Activated gamma-delta T cell treated with anti-CD3 and anti-CD28 coated beads, Interleukin-2, amount 50 U/mL, for 16 hours (primary cell): Measurements from ENCODE around the gene FETUB.
"Not testable (repeated sequence)": the region's sequence is repeated elsewhere in the genome, so short reads cannot be mapped to it uniquely, and the experiment has no call there.

ENCODE experiments used
- DNase-seq: peaks from one replicate; pipeline ENCODE4 v3.0.0-alpha.2; 2020; ENCODE audit warnings: low read depth

The FETUB gene

DNA sequence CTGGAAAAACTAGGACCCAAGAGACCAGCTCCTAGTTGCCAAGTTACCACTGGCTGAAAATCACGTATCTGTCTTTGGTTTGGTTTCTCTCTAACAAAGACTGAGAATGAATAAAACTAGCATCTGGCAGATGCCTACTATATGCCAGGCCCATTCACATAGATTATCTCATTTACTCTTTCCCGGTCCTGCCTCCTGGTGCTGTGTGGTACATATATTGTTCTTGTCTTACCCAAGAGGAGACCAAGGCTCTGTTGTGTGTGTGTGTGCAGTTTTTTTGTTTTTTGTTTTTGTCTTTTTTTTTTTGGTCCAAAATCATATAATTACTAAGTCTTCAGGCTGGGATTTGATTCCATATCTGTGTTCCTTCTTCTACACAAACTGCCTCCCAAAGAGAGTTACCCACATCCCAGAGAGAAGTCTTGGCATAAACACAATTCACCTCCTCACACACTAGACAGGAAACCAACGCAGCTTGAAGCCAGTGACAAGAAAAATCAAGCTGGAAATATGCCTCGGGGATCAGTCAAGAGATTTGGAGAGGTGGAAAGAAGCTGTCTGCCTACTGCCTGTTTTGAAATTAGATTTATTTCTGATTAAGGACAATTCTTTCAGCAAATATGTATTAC lies 26.4 kb upstream of the FETUB start:
- no peak for DNase-seq

DNA sequence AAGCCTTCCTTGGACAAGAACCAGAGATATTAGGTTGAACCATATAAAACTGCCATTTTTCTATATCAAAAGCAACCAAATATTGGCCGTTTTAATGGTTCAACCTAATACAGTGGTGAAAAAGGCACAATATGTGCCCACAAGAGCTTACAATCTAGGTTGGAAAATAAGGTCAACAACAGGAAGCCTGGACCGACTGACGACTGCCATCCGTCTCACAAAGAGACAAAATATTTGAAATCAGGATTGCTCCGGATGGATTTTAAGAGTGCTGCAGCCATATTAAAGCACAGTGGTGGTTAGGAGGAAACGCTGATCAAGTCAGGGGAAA lies 26.0 kb upstream of the FETUB start:
- DNase-seq: no peak

- peak; percentile 58 for DNase-seq
Observed at GRCh38 chr3:186614597-186615483, 25.4 kb upstream of the FETUB start.

DNA sequence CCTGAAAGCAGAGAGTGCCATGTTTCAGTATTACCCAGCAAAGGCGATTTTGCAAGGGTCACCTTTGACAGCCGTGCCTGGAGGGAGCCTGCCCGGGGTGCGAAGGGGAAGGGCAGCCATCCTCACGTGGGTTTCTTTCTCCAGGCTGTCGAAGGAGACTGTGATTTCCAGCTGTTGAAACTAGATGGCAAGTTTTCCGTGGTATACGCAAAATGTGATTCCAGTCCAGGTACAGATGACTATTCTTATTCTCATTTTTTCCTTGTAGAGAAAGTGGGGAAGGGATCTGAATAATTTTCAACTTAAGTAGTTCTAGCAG lies 23.9 kb upstream of the FETUB start:
- DNase-seq: no peak

GRCh38 chr3:186617036-186617946 lies 22.9 kb upstream of the FETUB start:
- peak; percentile 75 for DNase-seq

GRCh38 chr3:186618318-186618938 lies 21.8 kb upstream of the FETUB start:
- DNase-seq: no peak

- DNase-seq: no peak
Observed at GRCh38 chr3:186619787-186620212, 20.4 kb upstream of the FETUB start.

DNA sequence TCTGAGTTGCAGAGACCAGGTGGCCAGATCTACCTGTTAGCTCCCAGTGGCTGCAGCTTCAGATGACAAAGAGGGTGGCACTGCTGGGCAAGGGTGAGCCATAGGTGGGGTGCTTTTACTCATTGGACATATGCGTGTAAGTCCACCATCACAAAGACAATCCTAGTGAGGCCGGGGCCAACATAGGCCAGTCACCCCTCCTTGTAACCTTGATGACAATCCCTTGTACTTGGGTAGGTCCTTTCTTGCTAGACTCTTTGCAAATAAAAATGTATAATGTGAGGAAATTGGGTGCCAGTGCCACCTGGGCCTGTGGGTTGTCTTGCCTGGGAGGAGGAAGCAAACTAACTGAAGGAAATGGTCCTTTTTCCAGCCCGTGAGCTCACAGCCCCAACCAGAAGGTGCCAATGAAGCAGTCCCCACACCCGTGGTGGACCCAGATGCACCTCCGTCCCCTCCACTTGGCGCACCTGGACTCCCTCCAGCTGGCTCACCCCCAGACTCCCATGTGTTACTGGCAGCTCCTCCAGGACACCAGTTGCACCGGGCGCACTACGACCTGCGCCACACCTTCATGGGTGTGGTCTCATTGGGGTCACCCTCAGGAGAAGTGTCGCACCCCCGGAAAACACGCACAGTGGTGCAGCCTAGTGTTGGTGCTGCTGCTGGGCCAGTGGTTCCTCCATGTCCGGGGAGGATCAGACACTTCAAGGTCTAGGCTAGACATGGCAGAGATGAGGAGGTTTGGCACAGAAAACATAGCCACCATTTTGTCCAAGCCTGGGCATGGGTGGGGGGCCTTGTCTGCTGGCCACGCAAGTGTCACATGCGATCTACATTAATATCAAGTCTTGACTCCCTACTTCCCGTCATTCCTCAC lies 19.7 kb upstream of the FETUB start:
- DNase-seq: no peak

- no peak for DNase-seq
Observed at GRCh38 chr3:186621894-186622650, 18.1 kb upstream of the FETUB start.

- no peak for DNase-seq
Observed at GRCh38 chr3:186622651-186623310, 17.4 kb upstream of the FETUB start.

DNA sequence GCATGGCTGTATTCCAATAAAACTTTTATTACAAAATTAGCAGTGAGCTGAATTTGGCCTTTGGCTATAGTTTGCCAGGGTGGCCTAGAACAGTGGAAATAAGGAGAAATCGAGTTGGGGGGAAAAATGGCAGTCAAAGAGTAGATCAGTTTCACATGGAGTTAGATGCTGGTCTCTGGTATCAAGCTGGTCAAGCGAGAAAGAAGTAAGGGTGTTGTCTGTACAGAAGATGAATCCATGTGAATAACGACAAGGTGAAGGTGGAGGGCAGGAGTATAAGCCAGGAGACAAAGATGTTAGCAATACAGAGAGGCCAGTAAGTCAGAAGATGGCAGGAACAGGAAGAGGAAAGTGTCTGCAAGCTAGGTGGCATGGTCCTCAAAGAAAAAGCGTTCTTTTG lies 15.6 kb upstream of the FETUB start:
- DNase-seq: no peak

- DNase-seq: no peak
Observed at GRCh38 chr3:186625600-186626042, 14.6 kb upstream of the FETUB start.

DNA sequence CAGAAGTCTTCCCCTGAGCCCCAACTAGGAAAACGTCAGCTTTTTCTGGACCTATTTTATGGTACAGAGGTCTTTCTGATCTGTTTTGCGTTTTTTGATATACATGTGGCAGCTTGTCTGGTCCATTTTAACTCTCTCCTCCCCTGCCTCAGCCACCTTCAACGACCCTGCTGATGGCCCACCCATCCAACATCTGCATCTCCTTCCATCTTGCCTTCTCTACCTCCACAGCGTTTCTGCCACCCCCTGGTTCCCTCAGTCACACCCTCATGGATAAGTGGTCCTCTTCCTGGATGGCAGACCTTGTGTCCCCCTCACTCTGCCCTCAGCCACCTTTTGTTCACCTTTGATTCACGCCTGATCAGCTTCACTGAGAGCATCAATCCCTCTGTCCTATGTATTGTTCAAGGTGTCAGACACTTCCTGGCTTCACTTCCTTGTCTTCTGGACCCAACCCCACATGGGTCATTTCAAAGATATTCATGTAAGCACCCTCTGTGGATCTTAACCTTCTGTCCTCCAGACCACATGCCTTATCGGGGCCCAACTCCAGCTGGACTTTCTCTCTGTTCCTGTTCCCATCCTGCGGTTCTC lies 13.8 kb upstream of the FETUB start:
- DNase-seq: no peak

DNA sequence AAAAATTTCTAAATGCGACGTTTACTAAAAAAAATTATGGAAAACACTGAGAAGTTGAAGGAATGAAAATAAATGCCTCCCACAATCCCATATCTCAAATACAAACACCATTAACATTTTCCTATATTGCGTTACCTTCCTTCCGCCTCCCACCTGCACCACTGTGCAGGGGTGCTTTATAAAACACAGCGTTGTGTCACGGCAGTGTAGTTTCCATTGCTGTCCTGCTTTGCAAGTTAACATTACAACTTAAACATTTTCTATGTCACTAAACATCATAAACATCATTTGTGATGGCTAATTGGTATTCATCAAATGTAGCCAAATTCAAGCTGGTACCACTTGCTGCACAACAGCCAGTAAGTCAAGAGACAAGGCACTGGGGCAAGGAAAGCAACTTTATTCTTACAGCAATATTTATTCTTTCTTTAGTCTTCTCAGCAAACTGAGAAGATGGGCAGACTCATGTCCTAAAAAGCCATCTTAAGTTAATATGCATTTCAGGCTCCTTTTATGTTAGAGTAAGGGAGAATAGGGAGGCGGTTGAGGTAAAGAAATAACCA lies 12.3 kb upstream of the FETUB start:
- DNase-seq: no peak

- DNase-seq: no peak
Observed at GRCh38 chr3:186628756-186629155, 11.4 kb upstream of the FETUB start.

GRCh38 chr3:186630950-186631641 lies 9.1 kb upstream of the FETUB start:
- no peak for DNase-seq

DNA sequence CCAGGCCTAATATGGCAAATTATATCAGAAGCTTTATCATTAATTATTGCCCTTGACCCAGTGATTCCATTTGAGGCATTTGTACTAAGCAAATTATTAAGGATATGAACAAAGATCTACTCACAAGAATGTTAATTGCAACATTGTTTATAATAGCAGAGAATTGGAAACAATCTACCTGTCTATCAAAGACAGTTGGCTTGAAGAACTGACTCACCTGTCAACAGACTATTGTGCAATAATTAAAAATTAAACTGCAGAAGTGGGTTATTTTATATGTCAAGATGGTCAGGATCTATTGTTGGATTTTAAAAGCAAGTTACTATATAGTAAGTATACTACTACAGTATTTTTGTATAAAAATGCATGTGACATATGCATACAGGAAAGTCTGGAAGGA lies 6.7 kb upstream of the FETUB start:
- no peak for DNase-seq

GRCh38 chr3:186634207-186634606 lies 6.0 kb upstream of the FETUB start:
- DNase-seq: not testable (repeated sequence)

GRCh38 chr3:186635532-186635931 lies 4.7 kb upstream of the FETUB start:
- DNase-seq: no peak
